HK-2 (cell line): Measurements from ENCODE around the gene CCDC186.
"Not testable (repeated sequence)": the region's sequence is repeated elsewhere in the genome, so short reads cannot be mapped to it uniquely, and the experiment has no call there.

Experiments
- DNase-seq: peaks from one replicate; pipeline ENCODE4 v3.0.0-alpha.2; 2018; ENCODE audit not compliant: unreplicated experiment

Gene CCDC186

GRCh38 chr10:114173603-114173920 lies 441 bp downstream of the CCDC186 start:
- DNase-seq, result no peak

GRCh38 chr10:114172776-114173602 lies 1.0 kb downstream of the CCDC186 start:
- no peak for DNase-seq

- no peak for DNase-seq
These were observed 1.8 kb downstream of the CCDC186 start for GRCh38 chr10:114172216-114172615.

DNA sequence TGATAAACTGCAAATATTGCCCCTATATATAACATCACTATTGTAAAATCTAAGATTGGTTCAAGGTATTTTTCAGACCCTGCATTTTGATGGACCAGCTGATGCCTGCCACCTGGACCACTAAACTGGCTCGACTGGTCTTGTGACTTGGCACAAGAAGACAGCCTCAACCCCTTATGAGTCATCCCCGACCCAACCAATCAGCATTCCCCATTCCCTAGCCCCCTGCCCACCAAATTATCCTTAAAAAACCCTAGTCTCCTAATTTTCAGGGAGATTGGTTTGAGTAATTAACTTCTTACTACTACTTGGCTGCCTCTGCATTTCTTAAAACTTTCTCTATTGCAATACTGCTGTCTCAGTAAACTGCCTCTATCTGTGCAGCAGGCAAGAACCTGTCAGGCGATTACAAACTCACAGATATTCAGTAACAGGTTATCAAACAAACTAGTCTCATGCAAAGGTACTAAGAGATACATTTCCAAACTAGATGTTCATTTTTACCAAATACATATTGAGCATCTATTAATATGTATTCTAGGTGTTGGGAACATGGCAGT lies 5.5 kb downstream of the CCDC186 start:
- no peak for DNase-seq

- DNase-seq, result no peak
These were observed 6.0 kb downstream of the CCDC186 start for GRCh38 chr10:114167985-114168384.

DNA sequence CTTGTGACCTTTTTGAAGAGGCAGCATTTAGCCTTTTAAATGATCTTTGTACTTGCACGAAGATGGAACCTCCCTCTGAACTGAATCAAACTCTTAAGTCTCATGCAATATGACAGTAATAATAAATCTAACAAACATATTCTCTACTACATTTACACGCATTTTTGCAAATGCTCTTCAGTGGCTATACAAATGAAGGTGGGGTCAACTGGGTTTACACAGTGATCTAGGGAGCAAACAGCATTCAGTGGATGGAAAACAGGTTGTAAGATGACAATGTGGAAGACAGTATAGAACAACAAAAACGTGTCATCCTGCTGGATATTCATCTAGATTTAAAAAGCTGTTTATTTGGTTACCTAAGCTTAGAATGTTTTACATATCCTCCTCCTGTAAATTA lies 7.5 kb downstream of the CCDC186 start:
- DNase-seq, result no peak

- no peak for DNase-seq
These were observed 8.0 kb downstream of the CCDC186 start for GRCh38 chr10:114166043-114166442.

GRCh38 chr10:114163062-114163461 lies 10.9 kb downstream of the CCDC186 start:
- no peak for DNase-seq

DNA sequence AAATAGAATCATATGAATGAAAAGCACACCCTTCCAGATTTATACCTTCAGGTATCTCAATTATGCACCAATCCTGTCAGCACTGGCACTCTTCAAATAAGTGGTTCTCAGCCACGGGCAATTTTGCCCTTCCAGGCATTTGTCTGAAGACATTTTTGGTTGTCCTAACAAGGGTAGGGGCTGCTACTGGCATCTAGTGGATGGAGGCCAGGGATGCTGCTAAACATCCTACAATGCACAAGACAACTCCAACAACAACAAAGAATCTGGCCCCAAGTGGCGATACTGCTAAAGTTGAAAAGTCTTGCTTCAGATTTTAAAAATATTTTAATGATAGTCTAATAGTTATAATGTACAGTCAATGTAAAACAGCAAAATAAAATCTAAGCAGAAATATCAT lies 16.1 kb downstream of the CCDC186 start:
- no peak for DNase-seq

DNA sequence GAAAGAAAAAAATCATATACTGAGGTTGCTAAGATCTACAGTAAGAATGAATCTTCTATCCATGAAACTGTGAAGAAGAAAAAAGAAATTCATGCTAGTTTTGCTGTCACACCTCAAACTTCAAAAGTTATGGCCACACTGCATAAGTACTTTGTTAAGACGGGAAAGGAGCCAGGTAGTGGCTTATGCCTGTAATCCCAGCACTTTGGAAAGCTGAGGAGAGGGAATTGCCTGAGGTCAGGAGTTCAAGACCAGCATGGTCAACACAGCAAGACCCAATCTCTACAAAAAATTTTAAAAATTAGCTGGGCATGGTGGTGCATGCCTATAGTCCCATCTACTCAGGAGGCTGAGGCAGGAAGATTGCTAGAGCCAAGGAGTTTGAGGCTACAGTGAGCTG lies 22.1 kb downstream of the CCDC186 start:
- no peak for DNase-seq

DNA sequence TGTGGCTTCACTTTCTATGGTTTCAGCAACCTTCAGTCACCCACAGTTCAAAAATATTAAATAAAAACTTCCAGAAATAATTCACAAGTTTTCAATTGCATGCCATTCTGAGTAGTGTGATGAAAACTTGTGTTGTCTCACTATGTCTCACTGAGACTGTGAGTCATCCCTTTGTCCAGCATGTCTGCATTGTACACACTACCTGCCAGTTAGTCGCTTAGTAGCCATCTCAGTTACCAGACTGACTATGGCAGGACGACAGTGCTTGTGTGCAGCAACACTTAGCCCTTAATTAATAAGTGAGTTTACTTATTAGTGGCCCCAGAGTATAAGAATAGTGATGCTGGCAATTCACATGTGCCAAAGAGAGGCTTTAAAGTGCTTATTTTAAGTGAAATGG lies 22.5 kb downstream of the CCDC186 start:
- DNase-seq, result peak; percentile 21

GRCh38 chr10:114149476-114149875 lies 24.5 kb downstream of the CCDC186 start:
- DNase-seq, result not testable (repeated sequence)

DNA sequence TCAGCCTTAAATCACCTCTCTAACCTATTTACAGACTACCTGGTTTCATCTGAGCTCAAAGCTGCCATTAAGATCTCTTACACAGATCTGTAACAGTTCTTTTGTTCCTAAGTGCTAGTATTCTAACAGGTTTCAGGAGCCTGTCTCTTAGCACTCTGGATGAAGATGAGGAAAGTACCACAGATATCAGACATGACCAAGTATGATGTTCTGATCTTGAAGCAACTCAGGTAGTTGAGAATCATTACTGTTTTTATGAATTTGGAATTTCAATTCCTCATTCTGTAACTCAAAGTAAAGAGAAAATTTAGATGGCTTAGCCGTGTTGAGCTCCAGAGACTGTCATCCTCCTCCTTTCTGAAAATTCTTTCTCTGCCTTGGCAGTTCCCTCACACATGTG lies 30.8 kb downstream of the CCDC186 start:
- DNase-seq, result no peak

DNA sequence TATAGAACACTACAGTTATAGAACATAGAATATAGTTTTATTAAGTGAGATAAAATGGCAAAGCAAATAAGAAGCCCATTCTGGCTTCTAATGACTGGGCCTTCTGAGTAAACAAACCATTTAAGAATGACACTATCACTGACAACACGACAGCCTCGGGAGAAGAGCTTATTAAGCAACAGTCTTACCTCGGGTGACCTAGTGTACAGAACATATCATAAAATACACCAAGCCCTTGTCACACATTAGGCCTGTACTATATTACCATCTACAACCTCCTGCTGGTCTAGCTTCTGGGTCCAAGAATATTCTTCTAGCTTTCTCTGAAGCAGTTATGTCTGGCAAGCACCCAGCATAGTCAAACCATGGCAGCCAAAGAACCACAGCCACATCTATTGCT lies 32.0 kb downstream of the CCDC186 start:
- no peak for DNase-seq

- DNase-seq, result not testable (repeated sequence)
These were observed 33.2 kb downstream of the CCDC186 start for GRCh38 chr10:114140827-114141226.

GRCh38 chr10:114140036-114140435 lies 34.0 kb downstream of the CCDC186 start:
- no peak for DNase-seq

DNA sequence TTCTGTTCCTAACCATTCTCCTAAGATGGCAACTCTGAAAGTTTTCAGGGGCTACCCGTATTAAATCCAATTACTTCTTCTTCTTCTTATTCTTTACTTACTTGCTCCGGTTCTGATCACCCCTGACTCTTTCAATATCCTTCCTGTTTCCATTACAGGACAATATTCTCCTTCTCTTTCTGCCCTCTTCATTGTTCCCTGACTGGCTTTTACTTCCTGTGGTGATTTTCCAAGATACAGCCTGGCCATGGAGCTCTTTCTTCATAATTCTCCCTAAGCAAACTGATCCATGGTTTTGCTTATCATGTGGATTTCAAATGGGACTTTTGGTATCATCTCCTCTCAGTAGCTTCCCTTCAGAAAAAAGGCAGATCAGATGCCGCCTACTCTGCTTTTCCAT lies 35.4 kb downstream of the CCDC186 start:
- no peak for DNase-seq

GRCh38 chr10:114135476-114135875 lies 38.5 kb downstream of the CCDC186 start:
- DNase-seq, result no peak

GRCh38 chr10:114131094-114131493 lies 42.9 kb downstream of the CCDC186 start:
- no peak for DNase-seq

- no peak for DNase-seq
These were observed 53.0 kb downstream of the CCDC186 start for GRCh38 chr10:114121031-114121430.

- no peak for DNase-seq
These were observed 55.5 kb downstream of the CCDC186 start for GRCh38 chr10:114118514-114118913.

DNA sequence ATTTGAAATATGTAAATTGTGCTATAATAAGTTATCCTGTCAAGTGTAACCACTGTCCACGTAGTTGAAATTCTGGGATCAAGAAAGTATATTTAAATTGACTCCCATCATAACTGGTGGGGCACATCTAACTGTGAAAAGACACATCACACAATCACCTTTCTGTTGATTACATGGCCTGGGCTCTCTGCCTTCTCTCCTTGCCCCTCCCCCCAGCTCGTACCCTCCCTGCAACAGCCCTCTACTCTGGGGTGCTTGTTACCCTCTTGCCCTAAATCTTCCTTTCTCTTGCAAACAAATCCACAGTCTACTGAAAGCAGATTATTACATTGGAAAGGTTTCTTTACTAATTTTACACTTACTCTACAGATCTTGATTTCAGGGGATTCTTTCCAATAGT lies 56.3 kb downstream of the CCDC186 start:
- DNase-seq, result no peak

GRCh38 chr10:114115661-114116445 lies 58.1 kb downstream of the CCDC186 start:
- no peak for DNase-seq
